ENCODE results near the gene SRF.

DNA sequence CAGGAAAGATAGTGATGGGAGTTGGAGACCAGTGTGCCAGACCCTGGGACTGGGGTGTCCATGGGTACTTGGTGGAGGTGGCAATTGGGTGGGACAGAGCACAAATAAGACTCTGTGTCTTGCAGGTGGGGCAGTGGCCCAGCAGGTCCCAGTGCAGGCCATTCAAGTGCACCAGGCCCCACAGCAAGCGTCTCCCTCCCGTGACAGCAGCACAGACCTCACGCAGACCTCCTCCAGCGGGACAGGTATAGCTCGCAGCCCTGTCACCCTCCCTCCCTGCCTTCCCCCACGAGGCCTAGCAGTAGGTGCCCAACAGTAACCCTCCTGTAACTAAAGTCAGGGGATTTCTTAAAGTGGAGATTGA lies 5.3 kb downstream of the SRF start:
- TF ChIP-seq POLR2A (IDR thresholded peaks at IDR 0.05): no peak
- TF ChIP-seq, protein P1, sequence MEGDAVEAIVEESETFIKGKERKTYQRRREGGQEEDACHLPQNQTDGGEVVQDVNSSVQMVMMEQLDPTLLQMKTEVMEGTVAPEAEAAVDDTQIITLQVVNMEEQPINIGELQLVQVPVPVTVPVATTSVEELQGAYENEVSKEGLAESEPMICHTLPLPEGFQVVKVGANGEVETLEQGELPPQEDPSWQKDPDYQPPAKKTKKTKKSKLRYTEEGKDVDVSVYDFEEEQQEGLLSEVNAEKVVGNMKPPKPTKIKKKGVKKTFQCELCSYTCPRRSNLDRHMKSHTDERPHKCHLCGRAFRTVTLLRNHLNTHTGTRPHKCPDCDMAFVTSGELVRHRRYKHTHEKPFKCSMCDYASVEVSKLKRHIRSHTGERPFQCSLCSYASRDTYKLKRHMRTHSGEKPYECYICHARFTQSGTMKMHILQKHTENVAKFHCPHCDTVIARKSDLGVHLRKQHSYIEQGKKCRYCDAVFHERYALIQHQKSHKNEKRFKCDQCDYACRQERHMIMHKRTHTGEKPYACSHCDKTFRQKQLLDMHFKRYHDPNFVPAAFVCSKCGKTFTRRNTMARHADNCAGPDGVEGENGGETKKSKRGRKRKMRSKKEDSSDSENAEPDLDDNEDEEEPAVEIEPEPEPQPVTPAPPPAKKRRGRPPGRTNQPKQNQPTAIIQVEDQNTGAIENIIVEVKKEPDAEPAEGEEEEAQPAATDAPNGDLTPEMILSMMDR (IDR thresholded peaks at IDR 0.05): no peak
